Ovary (tissue), 9 donors: ENCODE results near the gene DENND1A. TPM values are rescaled to one million over a fixed set of nuclear protein-coding genes. Genes with fewer than 3 reads are reported as not detected.

ENCODE experiments used
- DNase-seq, 5 donors: peaks; one replicate each; pipeline ENCODE4 v3.0.0-alpha.2; 2019 to 2020
- H3K27ac ChIP-seq, 2 donors: fragments of 200-600 bp; one replicate each; pipeline versions ENCODE4 v1.5.1 to v1.8.0; 2019 to 2022
- H3K27me3 ChIP-seq: fragments of 200-600 bp; one replicate; pipeline ENCODE4 v1.8.0; 2022
- H3K36me3 ChIP-seq: fragments of 200-600 bp; sonication (generic); one replicate; pipeline ENCODE4 v1.5.1; 2019
- H3K4me1 ChIP-seq: one replicate; pipeline ENCODE4 v1.8.1; 2013; ENCODE audit warnings: mild to moderate bottlenecking, moderate library complexity; ENCODE audit not compliant: insufficient read depth
- H3K4me3 ChIP-seq: fragments of 200-600 bp; sonication (generic); one replicate; pipeline ENCODE4 v1.5.1; 2017
- H3K9me3 ChIP-seq, 2 donors: fragments of 200-600 bp in 1 of 2; sonication (generic) in 1 of 2; one replicate each; pipeline versions ENCODE4 v1.5.1 to v1.8.1; 2013 to 2019; ENCODE audit warnings: mild to moderate bottlenecking in 1 of 2, moderate library complexity in 1 of 2
- EP300 ChIP-seq: sonication (generic); formaldehyde crosslinking; IDR thresholded peaks from one replicate; pipeline ENCODE4 v1.6.1; 2017; ENCODE audit warnings: antibody characterized with exemption
- POLR2A ChIP-seq: fragments of 450-650 bp; IDR thresholded peaks from one replicate; pipeline ENCODE4 v1.6.1; 2017; ENCODE audit warnings: antibody characterized with exemption, mild to moderate bottlenecking, moderate library complexity
- WGBS, 3 donors: extraction: QIAGEN DNeasy Blood & Tissue Kit in 1 of 3; methylation state at CpG; one replicate each; pipeline versions ENCODE4 v1.1.5 to v1.1.7; 2013 to 2017; 5-methylcytosine and 5-hydroxymethylcytosine counted together
- intact Hi-C, 4 donors: fragments of 100-400 bp; cut with DNase I; formaldehyde crosslinking; loops; one replicate each; pipeline versions ENCODE4 v1.11.0 to v1.15.1; 2022 to 2023
- polyA plus RNA-seq, 2 donors: library from polyadenylated mRNA; stranded (reverse); fragments of 200-250 nt in 1 of 2; fragments of 350-450 nt in 1 of 2; fragmentation: Illumina TruSeq in 1 of 2; extraction: RNeasy Lipid Tissue Mini Kit (QIAGEN cat#74804) in 1 of 2; gene quantifications; one replicate each; pipeline ENCODE4 v1.2.3, GENCODE V29; 2013 to 2014
- total RNA-seq, 7 donors: library from RNA; depleted of rRNA in 2 of 7; stranded (reverse); fragments of >200 nt in 2 of 7; fragmentation: NEBNext Ultra II Directional in 3 of 7; extraction: Animal tissue kit (Norgen Biotek cat#: 25700) in 3 of 7; gene quantifications; one replicate each; pipeline versions ENCODE4 v1.1.0 to v1.2.4, GENCODE V29; 2016 to 2023
- TF ChIP-seq, protein P1 (sequence below), 3 donors: fragments of 450-650 bp in 2 of 3; fragments of 200-600 bp in 1 of 3; IDR thresholded peaks; one replicate each; pipeline versions ENCODE4 v1.5.1 to v1.8.0; 2016 to 2022; ENCODE audit warnings: antibody characterized with exemption in 3 of 3, mild to moderate bottlenecking in 1 of 3
- donor health status: DM: no; HTN: no; CAD: no; lungs with moderate emphysema.
- donor health status: DM: no; HTN: no; CAD: no.
- donor health status: Bipolar disorder and iron deficiency.
- donor health status: DM: yes; HTN: yes; CAD: no.
- donor health status: DM: no; HTN: no; CAD: no.
- donor health status: DM: yes; HTN: yes; CAD: no.

The DENND1A gene
- total and polyA plus RNA-seq, 9 donors, result 10.4 to 24.5 (median 17.1) TPM

DNA sequence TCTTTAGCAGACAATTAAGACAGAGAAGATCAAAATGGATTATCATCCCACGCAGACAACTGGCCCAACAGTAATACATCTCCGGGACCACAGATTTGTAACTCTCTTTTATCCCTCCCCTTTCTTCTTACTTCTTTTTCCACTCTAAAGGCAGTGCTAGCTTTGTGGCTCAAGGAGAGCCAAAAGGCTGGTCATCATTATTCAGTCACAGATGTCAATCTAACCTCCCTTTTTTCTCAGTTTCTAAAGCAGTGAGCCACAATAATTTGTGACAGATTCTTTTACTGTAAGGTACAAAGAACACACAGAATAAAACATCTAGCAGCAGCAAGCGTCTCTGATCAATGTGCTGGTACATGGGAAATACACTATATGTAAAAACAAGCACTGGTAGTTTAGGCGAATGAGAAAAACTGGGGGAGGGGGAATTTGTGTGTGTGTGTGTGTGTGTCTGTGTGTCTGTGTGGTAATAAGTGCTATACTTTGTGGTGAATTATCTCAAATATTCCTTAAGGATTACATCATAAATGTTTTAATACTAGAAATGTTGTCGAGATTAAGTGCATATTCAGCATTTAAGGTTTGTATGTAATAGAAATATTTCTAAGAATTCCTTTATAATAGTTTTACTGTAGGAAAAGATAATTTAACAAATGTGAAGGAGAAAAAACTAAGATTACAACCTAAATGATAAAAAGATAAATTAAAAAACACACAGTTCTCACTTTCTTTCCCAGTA lies 140.2 kb downstream of the DENND1A start:
- Histone ChIP-seq H3K36me3 (no peaks in the 10 kb centered on the region), H3K4me3 (no peak overlapping the region)
- 91 to 96% (median 92%) methylated on average over 5 of the region's 5 CpGs for WGBS, 3 donors

GRCh38 chr9:123787416-123787815 lies 142.5 kb downstream of the DENND1A start:
- intact Hi-C loops, result no loop called here
- Histone ChIP-seq H3K4me1 (no peaks in the 10 kb centered on the region), H3K9me3 (no peaks in the 10 kb centered on the region), H3K27me3 (no peaks in the 10 kb centered on the region), H3K27ac (no peak overlapping the region), H3K36me3 (no peaks in the 10 kb centered on the region), H3K4me3 (no peak overlapping the region)
- no peak for DNase-seq
- WGBS, 3 donors, result 68 to 84% (median 70%) methylated on average over 1 of the region's 1 CpG
- TF ChIP-seq, protein P1, sequence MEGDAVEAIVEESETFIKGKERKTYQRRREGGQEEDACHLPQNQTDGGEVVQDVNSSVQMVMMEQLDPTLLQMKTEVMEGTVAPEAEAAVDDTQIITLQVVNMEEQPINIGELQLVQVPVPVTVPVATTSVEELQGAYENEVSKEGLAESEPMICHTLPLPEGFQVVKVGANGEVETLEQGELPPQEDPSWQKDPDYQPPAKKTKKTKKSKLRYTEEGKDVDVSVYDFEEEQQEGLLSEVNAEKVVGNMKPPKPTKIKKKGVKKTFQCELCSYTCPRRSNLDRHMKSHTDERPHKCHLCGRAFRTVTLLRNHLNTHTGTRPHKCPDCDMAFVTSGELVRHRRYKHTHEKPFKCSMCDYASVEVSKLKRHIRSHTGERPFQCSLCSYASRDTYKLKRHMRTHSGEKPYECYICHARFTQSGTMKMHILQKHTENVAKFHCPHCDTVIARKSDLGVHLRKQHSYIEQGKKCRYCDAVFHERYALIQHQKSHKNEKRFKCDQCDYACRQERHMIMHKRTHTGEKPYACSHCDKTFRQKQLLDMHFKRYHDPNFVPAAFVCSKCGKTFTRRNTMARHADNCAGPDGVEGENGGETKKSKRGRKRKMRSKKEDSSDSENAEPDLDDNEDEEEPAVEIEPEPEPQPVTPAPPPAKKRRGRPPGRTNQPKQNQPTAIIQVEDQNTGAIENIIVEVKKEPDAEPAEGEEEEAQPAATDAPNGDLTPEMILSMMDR (IDR thresholded peaks at IDR 0.05), result no peak
- no peak for TF ChIP-seq EP300
- no peak for TF ChIP-seq POLR2A

More for the DNA sequence above, 140.2 kb downstream of the DENND1A start:
- Histone ChIP-seq H3K27ac (no peak overlapping the region), H3K4me1 (no peaks in the 10 kb centered on the region), H3K9me3 (no peaks in the 10 kb centered on the region), H3K27me3 (no peaks in the 10 kb centered on the region)
- DNase-seq, result no peak
- TF ChIP-seq, protein P1 (IDR thresholded peaks at IDR 0.05), result no peak
- TF ChIP-seq POLR2A (no peak), EP300 (no peak)
- intact Hi-C loops, result no loop called here

GRCh38 chr9:123784518-123784917 lies 145.4 kb downstream of the DENND1A start:
- Histone ChIP-seq H3K36me3 (no peaks in the 10 kb centered on the region), H3K27me3 (no peaks in the 10 kb centered on the region), H3K27ac (no peak overlapping the region), H3K4me3 (no peak overlapping the region), H3K9me3 (no peaks in the 10 kb centered on the region), H3K4me1 (no peaks in the 10 kb centered on the region)
- no peak for DNase-seq
- TF ChIP-seq, protein P1 (IDR thresholded peaks at IDR 0.05), result no peak
- no peak for TF ChIP-seq EP300
- TF ChIP-seq POLR2A, result no peak
- WGBS, 3 donors, result 92 to 97% (median 97%) methylated on average over 1 of the region's 1 CpG
- intact Hi-C loops, result no loop called here

DNA sequence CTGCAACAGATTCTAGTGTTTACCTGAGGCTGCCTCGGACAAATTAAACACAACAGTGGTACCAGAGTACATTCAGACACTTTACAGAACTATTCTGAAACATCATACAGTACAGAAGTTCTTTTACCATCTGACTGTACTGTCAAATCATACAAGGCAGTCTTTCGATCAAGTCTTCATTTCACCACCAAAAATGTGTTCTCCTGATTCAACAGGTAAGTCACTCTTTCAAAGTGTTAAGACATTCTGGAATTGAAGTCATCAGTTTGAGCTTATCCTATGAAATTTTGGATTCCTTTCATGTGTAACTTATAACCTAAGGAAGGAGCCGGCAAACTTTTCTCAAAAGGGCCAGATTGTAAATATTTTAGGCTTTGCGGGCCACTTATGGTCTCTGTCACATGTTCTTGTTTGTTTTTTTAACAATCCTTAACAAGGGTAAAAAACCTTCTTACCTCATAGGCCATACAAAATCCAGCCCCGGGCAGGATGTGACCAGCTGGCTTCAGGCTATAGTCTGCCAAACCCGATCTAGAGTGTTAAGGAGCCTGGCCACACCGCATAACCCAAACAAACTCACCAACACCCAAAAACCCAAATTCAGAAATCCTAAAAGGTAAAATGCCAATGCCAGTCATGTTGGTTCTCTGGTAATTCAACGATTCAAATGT lies 151.6 kb downstream of the DENND1A start:
- Histone ChIP-seq H3K27me3 (no peaks in the 10 kb centered on the region), H3K4me3 (no peak overlapping the region), H3K9me3 (no peaks in the 10 kb centered on the region), H3K4me1 (peaks cover 4% of the 10 kb centered on the region), H3K27ac (no peak overlapping the region), H3K36me3 (no peaks in the 10 kb centered on the region)
- TF ChIP-seq EP300 (no peak), POLR2A (no peak)
- TF ChIP-seq, protein P1 (IDR thresholded peaks at IDR 0.05), result no peak
- intact Hi-C loops, result no loop called here
- DNase-seq, result no peak
- 44 to 81% (median 65%) methylated on average over 8 of the region's 8 CpGs for WGBS, 3 donors
